HG02678 (cell line): Measurements from ENCODE around the gene CENPU.

ENCODE experiments used
- ATAC-seq: cut with Tn5 transposase; IDR thresholded peaks from one replicate; pipeline ENCODE4 v1.9.1; 2021; ENCODE audit warnings: mild to moderate bottlenecking, moderate library complexity; ENCODE audit not compliant: unreplicated experiment

CENPU gene

DNA sequence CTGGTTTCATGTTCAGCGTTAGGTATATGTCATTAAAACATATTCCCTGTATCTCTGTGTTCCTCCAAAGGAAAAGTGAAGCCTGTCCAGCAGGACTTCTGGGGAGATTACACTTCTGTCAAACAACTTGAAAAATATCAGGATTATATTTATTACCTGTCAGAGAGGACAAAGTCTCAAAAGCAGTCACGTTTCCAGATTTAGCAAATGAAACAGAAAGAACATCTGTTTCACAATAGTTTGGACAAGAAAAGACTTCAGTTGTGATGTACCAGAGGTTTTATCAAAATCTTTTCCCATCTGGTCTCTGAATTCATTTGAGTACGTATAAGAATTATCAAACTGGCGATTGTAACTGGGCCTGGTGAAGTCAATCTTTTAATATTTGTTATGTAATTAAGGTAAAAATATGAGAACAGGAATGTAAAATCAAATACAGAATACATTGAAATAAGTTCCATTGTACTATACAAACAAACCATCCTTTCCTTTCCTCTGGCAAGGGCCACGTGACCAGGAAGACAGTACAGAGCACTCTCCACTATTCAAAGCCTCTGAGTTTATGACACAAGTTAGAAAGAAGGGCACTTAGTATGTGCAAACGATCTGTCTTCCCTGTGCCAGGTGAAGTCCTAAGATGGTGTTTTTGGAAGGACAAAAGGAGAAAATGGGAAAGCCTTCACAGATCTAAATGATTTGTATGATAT, 87.8 kb downstream of the CENPU start:
- ATAC-seq = no peak

DNA sequence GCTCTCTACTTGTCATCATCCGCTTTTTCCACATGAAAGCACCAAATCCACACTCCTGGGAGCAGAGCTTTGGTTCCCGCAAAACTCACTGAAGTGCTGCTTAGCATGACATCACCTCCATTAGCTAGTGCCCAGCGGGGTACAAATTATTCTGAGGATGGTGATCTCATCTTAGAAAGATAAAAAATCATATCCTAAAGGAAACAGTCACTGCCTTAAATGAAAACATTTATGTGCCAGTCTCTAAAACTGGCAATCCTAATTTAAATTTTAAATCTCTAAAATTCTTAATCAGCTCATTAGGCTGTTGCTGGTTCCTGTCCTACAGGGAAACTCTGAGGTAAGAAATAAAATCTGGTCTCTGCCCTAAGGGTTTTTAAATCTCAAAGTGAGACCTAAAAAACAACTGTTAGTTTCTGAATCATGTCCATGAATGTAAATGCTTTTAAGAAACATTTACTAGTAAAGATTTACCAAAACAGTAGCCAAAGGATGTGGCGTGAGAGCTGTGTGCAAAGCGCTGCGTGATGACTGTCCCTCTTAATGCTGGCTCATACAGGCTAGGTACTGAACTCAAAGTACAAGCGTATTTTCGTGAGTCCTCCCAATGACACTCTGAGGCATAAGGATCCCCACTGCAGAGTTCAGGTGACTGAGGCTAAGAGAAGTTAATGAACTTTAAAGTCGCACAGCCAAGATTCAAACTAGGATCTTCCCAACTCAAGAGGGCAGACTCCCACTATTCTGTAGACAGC, 89.2 kb downstream of the CENPU start:
- ATAC-seq = no peak
